Activated T-helper 17 cell treated with anti-CD3 and anti-CD28 coated beads, Interleukin-2, amount 50 U/mL, for 72 hours (primary cell): ENCODE data around the gene USP48. TPM values are rescaled to one million over a fixed set of nuclear protein-coding genes. Genes with fewer than 3 reads are reported as not detected.
"Not testable (repeated sequence)": the region's sequence is repeated elsewhere in the genome, so short reads cannot be mapped to it uniquely, and the experiment has no call there.

Experiments used
- ATAC-seq: fragments of 150-1000 bp; cut with Tn5 transposase; replicated peaks from 2 replicates; pipeline ENCODE4 v1.10.0; 2021; ENCODE audit warnings: mild to moderate bottlenecking, moderate library complexity
- H3K27ac Mint-ChIP-seq: one replicate; pipeline ENCODE4 v1.8.0; 2022; ENCODE audit warnings: mixed read lengths
- H3K27me3 Mint-ChIP-seq: one replicate; pipeline ENCODE4 v1.8.0; 2022; ENCODE audit warnings: mixed read lengths
- H3K36me3 Mint-ChIP-seq: one replicate; pipeline ENCODE4 v1.8.0; 2022; ENCODE audit warnings: low read depth, mild to moderate bottlenecking, mixed read lengths
- H3K4me1 Mint-ChIP-seq: one replicate; pipeline ENCODE4 v1.8.0; 2022; ENCODE audit warnings: mixed read lengths
- H3K4me3 Mint-ChIP-seq: one replicate; pipeline ENCODE4 v1.8.0; 2022; ENCODE audit warnings: mild to moderate bottlenecking, mixed read lengths
- H3K9me3 Mint-ChIP-seq: one replicate; pipeline ENCODE4 v1.8.0; 2022; ENCODE audit warnings: mixed read lengths
- total RNA-seq, 2 donors: library from RNA; stranded (reverse); gene quantifications; one replicate each; pipeline ENCODE4 v1.2.3, GENCODE V29; 2022

Gene USP48
- total RNA-seq, 2 donors from 2014 or later = 107 to 209 TPM

- ATAC-seq = no peak
- peaks cover 10% of the 10 kb centered on the region for H3K27me3 Mint-ChIP-seq
- no peak overlapping the region for H3K27ac Mint-ChIP-seq
- H3K9me3 Mint-ChIP-seq = no peaks in the 10 kb centered on the region
- H3K4me1 Mint-ChIP-seq = peaks cover 9% of the 10 kb centered on the region
- H3K36me3 Mint-ChIP-seq = no peaks in the 10 kb centered on the region
- H3K4me3 Mint-ChIP-seq = no peak overlapping the region
Observed at GRCh38 chr1:21640653-21641052, 142.3 kb downstream of the USP48 start.

GRCh38 chr1:21639594-21640041, 143.3 kb downstream of the USP48 start:
- Mint-ChIP-seq H3K27me3 (peaks cover 10% of the 10 kb centered on the region), H3K27ac (no peak overlapping the region), H3K4me3 (no peak overlapping the region), H3K36me3 (no peaks in the 10 kb centered on the region), H3K9me3 (no peaks in the 10 kb centered on the region), H3K4me1 (peaks cover 9% of the 10 kb centered on the region)
- ATAC-seq = no peak

GRCh38 chr1:21638531-21639341, 144.2 kb downstream of the USP48 start:
- peak; percentile 92 for ATAC-seq
- Mint-ChIP-seq H3K27me3 (peaks cover 10% of the 10 kb centered on the region), H3K36me3 (no peaks in the 10 kb centered on the region), H3K27ac (no peak overlapping the region), H3K9me3 (no peaks in the 10 kb centered on the region), H3K4me1 (peaks cover 9% of the 10 kb centered on the region), H3K4me3 (no peak overlapping the region)

- H3K27ac Mint-ChIP-seq = no peak overlapping the region
- H3K4me1 Mint-ChIP-seq = peaks cover 4% of the 10 kb centered on the region
- no peaks in the 10 kb centered on the region for H3K9me3 Mint-ChIP-seq
- no peak for ATAC-seq
- peaks cover 5% of the 10 kb centered on the region for H3K27me3 Mint-ChIP-seq
- H3K4me3 Mint-ChIP-seq = no peak overlapping the region
- H3K36me3 Mint-ChIP-seq = no peaks in the 10 kb centered on the region
Observed at GRCh38 chr1:21637514-21637913, 145.4 kb downstream of the USP48 start.

- H3K27me3 Mint-ChIP-seq = peaks cover 6% of the 10 kb centered on the region
- no peak overlapping the region for H3K27ac Mint-ChIP-seq
- no peak overlapping the region for H3K4me3 Mint-ChIP-seq
- no peaks in the 10 kb centered on the region for H3K9me3 Mint-ChIP-seq
- no peak for ATAC-seq
- peaks cover 4% of the 10 kb centered on the region for H3K4me1 Mint-ChIP-seq
- no peaks in the 10 kb centered on the region for H3K36me3 Mint-ChIP-seq
Observed at GRCh38 chr1:21636029-21636428, 146.9 kb downstream of the USP48 start.

- H3K4me1 Mint-ChIP-seq = peaks cover 4% of the 10 kb centered on the region
- H3K9me3 Mint-ChIP-seq = no peaks in the 10 kb centered on the region
- no peak for ATAC-seq
- H3K27me3 Mint-ChIP-seq = peaks cover 8% of the 10 kb centered on the region
- no peak overlapping the region for H3K4me3 Mint-ChIP-seq
- H3K36me3 Mint-ChIP-seq = no peaks in the 10 kb centered on the region
- H3K27ac Mint-ChIP-seq = no peak overlapping the region
Observed at GRCh38 chr1:21634806-21635535, 148.0 kb downstream of the USP48 start.

GRCh38 chr1:21633992-21634805, 148.8 kb downstream of the USP48 start:
- peaks cover 4% of the 10 kb centered on the region for H3K4me1 Mint-ChIP-seq
- H3K27me3 Mint-ChIP-seq = peaks cover 12% of the 10 kb centered on the region
- no peak overlapping the region for H3K4me3 Mint-ChIP-seq
- H3K36me3 Mint-ChIP-seq = no peaks in the 10 kb centered on the region
- no peak overlapping the region for H3K27ac Mint-ChIP-seq
- ATAC-seq = no peak
- no peaks in the 10 kb centered on the region for H3K9me3 Mint-ChIP-seq

- no peaks in the 10 kb centered on the region for H3K36me3 Mint-ChIP-seq
- H3K9me3 Mint-ChIP-seq = no peaks in the 10 kb centered on the region
- no peak for ATAC-seq
- no peaks in the 10 kb centered on the region for H3K4me1 Mint-ChIP-seq
- no peak overlapping the region for H3K27ac Mint-ChIP-seq
- no peak overlapping the region for H3K4me3 Mint-ChIP-seq
- peaks cover 12% of the 10 kb centered on the region for H3K27me3 Mint-ChIP-seq
Observed at GRCh38 chr1:21633141-21633755, 149.7 kb downstream of the USP48 start.

- no peak for ATAC-seq
Observed at GRCh38 chr1:21631944-21632887, 150.7 kb downstream of the USP48 start.

GRCh38 chr1:21631590-21631943, 151.4 kb downstream of the USP48 start:
- not testable (repeated sequence) for H3K27ac Mint-ChIP-seq, H3K9me3 Mint-ChIP-seq, H3K4me3 Mint-ChIP-seq, H3K36me3 Mint-ChIP-seq, H3K4me1 Mint-ChIP-seq, ATAC-seq
- H3K27me3 Mint-ChIP-seq = peaks cover 12% of the 10 kb centered on the region

More at GRCh38 chr1:21631944-21632887, 150.7 kb downstream of the USP48 start:
- Mint-ChIP-seq H3K36me3 (no peaks in the 10 kb centered on the region), H3K27ac (no peak overlapping the region), H3K27me3 (peaks cover 12% of the 10 kb centered on the region), H3K4me1 (no peaks in the 10 kb centered on the region), H3K9me3 (no peaks in the 10 kb centered on the region), H3K4me3 (no peak overlapping the region)

- H3K4me1 Mint-ChIP-seq = no peaks in the 10 kb centered on the region
- no peaks in the 10 kb centered on the region for H3K36me3 Mint-ChIP-seq
- ATAC-seq = no peak
- peaks cover 12% of the 10 kb centered on the region for H3K27me3 Mint-ChIP-seq
- H3K9me3 Mint-ChIP-seq = no peaks in the 10 kb centered on the region
- H3K27ac Mint-ChIP-seq = no peak overlapping the region
- no peak overlapping the region for H3K4me3 Mint-ChIP-seq
Observed at GRCh38 chr1:21630571-21631343, 152.2 kb downstream of the USP48 start.

- no peaks in the 10 kb centered on the region for H3K4me1 Mint-ChIP-seq
- peaks cover 12% of the 10 kb centered on the region for H3K27me3 Mint-ChIP-seq
- no peaks in the 10 kb centered on the region for H3K36me3 Mint-ChIP-seq
- no peak overlapping the region for H3K27ac Mint-ChIP-seq
- no peaks in the 10 kb centered on the region for H3K9me3 Mint-ChIP-seq
- no peak for ATAC-seq
- H3K4me3 Mint-ChIP-seq = no peak overlapping the region
Observed at GRCh38 chr1:21629971-21630370, 153.0 kb downstream of the USP48 start.
